Measurements from ENCODE around the gene CEP152. TPM values are rescaled to one million over a fixed set of nuclear protein-coding genes. Genes with fewer than 3 reads are reported as not detected.

The CEP152 gene
- total and polyA plus RNA-seq, 4 donors = 0.30 to 9.7 (median 3.5) TPM

DNA sequence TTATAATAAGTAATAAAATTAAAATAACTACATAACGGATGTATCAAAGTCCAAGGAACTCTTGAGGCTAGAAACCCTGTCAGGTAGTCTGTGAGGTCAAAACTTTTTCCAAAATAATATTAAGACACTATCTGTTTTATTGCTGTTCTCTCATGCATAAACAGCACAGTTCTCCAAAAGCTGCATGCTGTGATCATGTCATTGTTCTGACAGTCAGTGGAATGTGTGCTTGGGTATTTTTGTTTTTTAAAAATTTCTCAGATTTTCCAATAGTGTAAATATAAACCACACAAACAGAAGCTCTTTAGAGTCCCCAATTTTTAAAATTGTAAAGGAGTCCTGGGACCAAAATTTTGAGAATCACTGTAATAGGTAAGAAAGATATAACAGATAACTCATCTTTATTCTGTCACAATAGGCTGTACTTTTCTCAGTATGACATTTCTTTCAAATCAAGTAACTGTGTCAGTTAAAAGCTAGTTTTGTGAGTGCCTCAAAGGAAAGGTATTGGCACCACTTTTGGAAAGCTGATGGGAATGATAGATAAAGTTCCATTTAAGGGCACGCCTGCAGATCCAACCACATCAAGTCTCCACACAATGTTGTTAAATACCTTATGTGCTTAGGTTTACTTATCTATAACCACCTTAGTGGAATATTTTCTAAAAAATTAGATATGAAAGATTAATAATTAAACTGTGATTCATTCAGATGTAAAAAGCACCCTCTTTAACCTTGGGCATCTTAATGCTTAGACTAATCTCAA is 49.3 kb downstream of the CEP152 start (continued):
- TF ChIP-seq, protein P1, sequence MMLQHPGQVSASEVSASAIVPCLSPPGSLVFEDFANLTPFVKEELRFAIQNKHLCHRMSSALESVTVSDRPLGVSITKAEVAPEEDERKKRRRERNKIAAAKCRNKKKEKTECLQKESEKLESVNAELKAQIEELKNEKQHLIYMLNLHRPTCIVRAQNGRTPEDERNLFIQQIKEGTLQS (IDR thresholded peaks at IDR 0.05) = no peak
- TF ChIP-seq FOXA2 (IDR thresholded peaks at IDR 0.05) = no peak
- TF ChIP-seq, protein P2, sequence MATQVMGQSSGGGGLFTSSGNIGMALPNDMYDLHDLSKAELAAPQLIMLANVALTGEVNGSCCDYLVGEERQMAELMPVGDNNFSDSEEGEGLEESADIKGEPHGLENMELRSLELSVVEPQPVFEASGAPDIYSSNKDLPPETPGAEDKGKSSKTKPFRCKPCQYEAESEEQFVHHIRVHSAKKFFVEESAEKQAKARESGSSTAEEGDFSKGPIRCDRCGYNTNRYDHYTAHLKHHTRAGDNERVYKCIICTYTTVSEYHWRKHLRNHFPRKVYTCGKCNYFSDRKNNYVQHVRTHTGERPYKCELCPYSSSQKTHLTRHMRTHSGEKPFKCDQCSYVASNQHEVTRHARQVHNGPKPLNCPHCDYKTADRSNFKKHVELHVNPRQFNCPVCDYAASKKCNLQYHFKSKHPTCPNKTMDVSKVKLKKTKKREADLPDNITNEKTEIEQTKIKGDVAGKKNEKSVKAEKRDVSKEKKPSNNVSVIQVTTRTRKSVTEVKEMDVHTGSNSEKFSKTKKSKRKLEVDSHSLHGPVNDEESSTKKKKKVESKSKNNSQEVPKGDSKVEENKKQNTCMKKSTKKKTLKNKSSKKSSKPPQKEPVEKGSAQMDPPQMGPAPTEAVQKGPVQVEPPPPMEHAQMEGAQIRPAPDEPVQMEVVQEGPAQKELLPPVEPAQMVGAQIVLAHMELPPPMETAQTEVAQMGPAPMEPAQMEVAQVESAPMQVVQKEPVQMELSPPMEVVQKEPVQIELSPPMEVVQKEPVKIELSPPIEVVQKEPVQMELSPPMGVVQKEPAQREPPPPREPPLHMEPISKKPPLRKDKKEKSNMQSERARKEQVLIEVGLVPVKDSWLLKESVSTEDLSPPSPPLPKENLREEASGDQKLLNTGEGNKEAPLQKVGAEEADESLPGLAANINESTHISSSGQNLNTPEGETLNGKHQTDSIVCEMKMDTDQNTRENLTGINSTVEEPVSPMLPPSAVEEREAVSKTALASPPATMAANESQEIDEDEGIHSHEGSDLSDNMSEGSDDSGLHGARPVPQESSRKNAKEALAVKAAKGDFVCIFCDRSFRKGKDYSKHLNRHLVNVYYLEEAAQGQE (IDR thresholded peaks at IDR 0.05) = no peak

DNA sequence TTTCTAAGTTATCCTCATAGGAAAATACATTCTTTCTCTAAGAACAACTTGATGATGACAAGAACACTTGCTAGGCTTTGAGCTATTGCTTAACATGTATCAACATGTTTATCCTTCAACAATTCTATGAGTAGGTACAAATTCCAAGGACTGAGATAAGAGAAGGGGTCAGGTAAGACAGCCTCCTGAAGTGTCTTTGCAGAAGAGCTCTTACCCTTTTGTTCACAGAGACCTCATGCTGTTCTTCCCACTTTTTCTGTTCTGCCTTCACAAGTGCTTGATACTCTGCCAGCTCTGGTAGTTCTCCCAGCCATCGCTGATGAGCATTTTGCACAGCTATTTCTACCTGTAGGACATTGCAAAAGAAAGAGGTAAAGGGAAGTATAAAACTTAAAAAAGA is 50.9 kb downstream of the CEP152 start:
- Histone ChIP-seq H3K4me3 (ENCODE audit: low read depth in 1 of 3, low read length in 3 of 3) (no peak overlapping the region), H3K9ac (ENCODE audit: low read depth in 1 of 2, low read length in 2 of 2) (no peak overlapping the region), H3K36me3 (ENCODE audit: control insufficient read depth in 4 of 4, insufficient read depth in 3 of 4, low read depth in 1 of 4, low read length in 3 of 4) (peaks cover 0 to 2% (median 0%) of the 10 kb centered on the region in 4 donors), H3K27ac (ENCODE audit: low read depth in 1 of 2, low read length in 2 of 2) (no peak overlapping the region), H3K27me3 (ENCODE audit: control insufficient read depth in 4 of 4, insufficient read depth in 4 of 4, low read length in 3 of 4) (no peaks in the 10 kb centered on the region), H3K9me3 (ENCODE audit: control insufficient read depth in 4 of 4, low read length in 3 of 4) (no peaks in the 10 kb centered on the region), H3K4me1 (ENCODE audit: control insufficient read depth in 4 of 4, insufficient read depth in 4 of 4, low read length in 3 of 4) (no peaks in the 10 kb centered on the region)
- TF ChIP-seq FOXA1 (IDR thresholded peaks at IDR 0.05) = no peak
- TF ChIP-seq, protein P3, sequence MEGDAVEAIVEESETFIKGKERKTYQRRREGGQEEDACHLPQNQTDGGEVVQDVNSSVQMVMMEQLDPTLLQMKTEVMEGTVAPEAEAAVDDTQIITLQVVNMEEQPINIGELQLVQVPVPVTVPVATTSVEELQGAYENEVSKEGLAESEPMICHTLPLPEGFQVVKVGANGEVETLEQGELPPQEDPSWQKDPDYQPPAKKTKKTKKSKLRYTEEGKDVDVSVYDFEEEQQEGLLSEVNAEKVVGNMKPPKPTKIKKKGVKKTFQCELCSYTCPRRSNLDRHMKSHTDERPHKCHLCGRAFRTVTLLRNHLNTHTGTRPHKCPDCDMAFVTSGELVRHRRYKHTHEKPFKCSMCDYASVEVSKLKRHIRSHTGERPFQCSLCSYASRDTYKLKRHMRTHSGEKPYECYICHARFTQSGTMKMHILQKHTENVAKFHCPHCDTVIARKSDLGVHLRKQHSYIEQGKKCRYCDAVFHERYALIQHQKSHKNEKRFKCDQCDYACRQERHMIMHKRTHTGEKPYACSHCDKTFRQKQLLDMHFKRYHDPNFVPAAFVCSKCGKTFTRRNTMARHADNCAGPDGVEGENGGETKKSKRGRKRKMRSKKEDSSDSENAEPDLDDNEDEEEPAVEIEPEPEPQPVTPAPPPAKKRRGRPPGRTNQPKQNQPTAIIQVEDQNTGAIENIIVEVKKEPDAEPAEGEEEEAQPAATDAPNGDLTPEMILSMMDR (IDR thresholded peaks at IDR 0.05; ENCODE audit: low read depth, low read length, missing input control) = no peak
- TF ChIP-seq FOXA2 (IDR thresholded peaks at IDR 0.05) = no peak
- no peak for TF ChIP-seq RXRA (IDR thresholded peaks at IDR 0.05)
- TF ChIP-seq, protein P2 (IDR thresholded peaks at IDR 0.05) = no peak
- no peak for TF ChIP-seq GABPA (IDR thresholded peaks at IDR 0.05 in 1 of 2, conservative IDR thresholded peaks at IDR 0.05 in 1 of 2)
- no peak for TF ChIP-seq JUND (IDR thresholded peaks at IDR 0.05)
- TF ChIP-seq RAD21 (IDR thresholded peaks at IDR 0.05) = no peak
- no peak for TF ChIP-seq YY1 (IDR thresholded peaks at IDR 0.05)
- no peak for TF ChIP-seq NR2F2 (IDR thresholded peaks at IDR 0.05)
- TF ChIP-seq SP1 (IDR thresholded peaks at IDR 0.05) = no peak
- TF ChIP-seq, protein P4, sequence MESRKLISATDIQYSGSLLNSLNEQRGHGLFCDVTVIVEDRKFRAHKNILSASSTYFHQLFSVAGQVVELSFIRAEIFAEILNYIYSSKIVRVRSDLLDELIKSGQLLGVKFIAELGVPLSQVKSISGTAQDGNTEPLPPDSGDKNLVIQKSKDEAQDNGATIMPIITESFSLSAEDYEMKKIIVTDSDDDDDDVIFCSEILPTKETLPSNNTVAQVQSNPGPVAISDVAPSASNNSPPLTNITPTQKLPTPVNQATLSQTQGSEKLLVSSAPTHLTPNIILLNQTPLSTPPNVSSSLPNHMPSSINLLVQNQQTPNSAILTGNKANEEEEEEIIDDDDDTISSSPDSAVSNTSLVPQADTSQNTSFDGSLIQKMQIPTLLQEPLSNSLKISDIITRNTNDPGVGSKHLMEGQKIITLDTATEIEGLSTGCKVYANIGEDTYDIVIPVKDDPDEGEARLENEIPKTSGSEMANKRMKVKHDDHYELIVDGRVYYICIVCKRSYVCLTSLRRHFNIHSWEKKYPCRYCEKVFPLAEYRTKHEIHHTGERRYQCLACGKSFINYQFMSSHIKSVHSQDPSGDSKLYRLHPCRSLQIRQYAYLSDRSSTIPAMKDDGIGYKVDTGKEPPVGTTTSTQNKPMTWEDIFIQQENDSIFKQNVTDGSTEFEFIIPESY (IDR thresholded peaks at IDR 0.05) = no peak
- WGBS = 88% methylated on average over 1 of the region's 1 CpG
- no peak for DNase-seq (ENCODE audit: low spot score)
